Immature natural killer cell (primary cell): ENCODE results near the gene TRIM61. TPM values are rescaled to one million over a fixed set of nuclear protein-coding genes. Genes with fewer than 3 reads are reported as not detected.
"Not testable (repeated sequence)": the region's sequence is repeated elsewhere in the genome, so short reads cannot be mapped to it uniquely, and the experiment has no call there.

Source experiments
- DNase-seq, 3 donors: peaks; one replicate each; pipeline ENCODE4 v3.0.0; 2022; ENCODE audit warnings: mixed read lengths in 1 of 3
- H3K27ac Mint-ChIP-seq, 6 donors: one replicate each; pipeline ENCODE4 v1.8.0; 2020; ENCODE audit warnings: mixed read lengths in 6 of 6, mild to moderate bottlenecking in 5 of 6, inconsistent platforms in 4 of 6, moderate library complexity in 3 of 6
- H3K27me3 Mint-ChIP-seq, 3 donors: one replicate each; pipeline ENCODE4 v1.8.0; 2020 to 2021; ENCODE audit warnings: low read depth in 3 of 3, mild to moderate bottlenecking in 3 of 3, mixed read lengths in 3 of 3, moderate library complexity in 3 of 3, inconsistent platforms in 1 of 3
- H3K36me3 Mint-ChIP-seq, 3 donors: one replicate each; pipeline ENCODE4 v1.8.0; 2020; ENCODE audit warnings: mixed read lengths in 3 of 3, inconsistent platforms in 2 of 3, mild to moderate bottlenecking in 2 of 3
- H3K4me1 Mint-ChIP-seq, 2 donors: one replicate each; pipeline ENCODE4 v1.8.0; 2020; ENCODE audit warnings: inconsistent platforms in 2 of 2, mild to moderate bottlenecking in 2 of 2, mixed read lengths in 2 of 2, moderate library complexity in 1 of 2
- H3K4me3 Mint-ChIP-seq, 5 donors: one replicate each; pipeline ENCODE4 v1.8.0; 2020; ENCODE audit warnings: mild to moderate bottlenecking in 5 of 5, mixed read lengths in 5 of 5, inconsistent platforms in 3 of 5, moderate library complexity in 3 of 5
- H3K9me3 Mint-ChIP-seq, 6 donors: one replicate each; pipeline ENCODE4 v1.8.0; 2020; ENCODE audit warnings: mild to moderate bottlenecking in 6 of 6, mixed read lengths in 6 of 6, inconsistent platforms in 4 of 6, moderate library complexity in 3 of 6
- polyA plus RNA-seq, 3 donors: library from polyadenylated mRNA; unstranded; fragments of 300-500 nt; fragmentation: Illumina TruSeq; gene quantifications; one replicate each; pipeline ENCODE4 v1.2.3, GENCODE V29; 2021

The TRIM61 gene
- polyA plus RNA-seq, 3 donors from 2014 or later = 1.8 to 2.5 TPM; not detected in 1

DNA sequence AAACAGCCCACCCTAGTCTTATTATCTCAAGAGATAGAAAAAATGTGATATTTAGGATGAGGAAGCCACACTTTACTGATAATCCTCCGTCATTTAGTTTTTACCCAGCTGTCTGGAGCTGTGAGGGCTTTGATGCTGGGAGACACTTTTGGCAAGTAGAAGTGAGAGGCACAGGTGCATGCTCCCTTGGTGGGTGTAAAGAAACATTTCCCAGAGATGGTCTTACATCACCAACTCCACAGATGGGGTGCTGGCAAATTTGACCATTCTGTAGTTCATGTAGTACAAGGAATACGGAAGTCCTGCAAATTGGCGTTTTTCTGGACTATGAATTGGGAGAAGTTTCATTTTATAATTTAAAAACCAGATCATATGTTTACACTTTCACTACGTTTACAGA is 28.5 kb downstream of the TRIM61 start:
- Mint-ChIP-seq H3K4me1 (no peaks in the 10 kb centered on the region), H3K36me3 (no peaks in the 10 kb centered on the region), H3K27ac (no peak overlapping the region), H3K27me3 (peaks cover 7 to 13% (median 8%) of the 10 kb centered on the region in 3 donors), H3K9me3 (peaks cover 0 to 3% (median 1%) of the 10 kb centered on the region in 6 donors), H3K4me3 (no peak overlapping the region)
- DNase-seq = no peak

DNA sequence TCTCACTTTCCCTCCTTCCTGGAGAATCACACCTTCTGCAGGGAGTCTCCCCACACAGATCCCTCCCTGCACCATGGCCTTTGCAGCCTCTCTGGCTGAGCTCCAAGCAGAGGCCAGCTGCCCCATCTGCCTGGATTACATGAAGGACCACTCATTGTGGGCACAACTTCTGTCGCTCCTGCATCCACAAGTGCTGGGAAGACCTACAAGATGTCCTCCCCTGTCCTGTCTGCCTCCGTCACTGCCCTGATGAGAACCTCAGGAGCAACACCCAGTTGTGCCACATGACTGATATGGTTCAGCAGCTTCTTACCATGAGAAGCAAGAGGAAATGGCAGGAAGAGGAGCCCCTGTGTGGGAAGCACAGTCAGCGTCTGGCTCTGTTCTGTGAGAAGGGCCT is 29.5 kb downstream of the TRIM61 start:
- H3K27me3 Mint-ChIP-seq = peaks cover 7 to 13% (median 10%) of the 10 kb centered on the region in 3 donors
- not testable (repeated sequence) for H3K27ac Mint-ChIP-seq, H3K36me3 Mint-ChIP-seq, H3K4me1 Mint-ChIP-seq, H3K9me3 Mint-ChIP-seq, DNase-seq, H3K4me3 Mint-ChIP-seq

DNA sequence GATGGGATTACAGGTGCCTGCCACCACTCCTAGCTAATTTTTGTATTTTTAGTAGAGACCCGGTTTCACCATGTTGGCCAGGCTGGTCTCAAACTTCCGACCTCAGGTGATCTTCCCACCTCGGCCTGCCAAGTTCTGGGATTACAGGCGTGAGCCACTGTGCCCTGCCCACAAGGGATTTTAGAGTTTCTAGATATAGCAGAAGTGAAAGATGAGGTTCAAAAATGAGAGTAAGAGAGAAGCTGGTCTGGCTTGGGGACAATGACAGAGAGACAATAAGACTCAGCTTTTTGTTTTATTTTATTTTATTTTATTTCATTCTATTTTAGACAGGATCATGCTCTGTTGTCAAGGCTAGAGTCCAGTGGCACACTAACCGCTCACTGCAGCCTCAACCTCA is 30.6 kb downstream of the TRIM61 start:
- Mint-ChIP-seq H3K4me1 (no peaks in the 10 kb centered on the region), H3K4me3 (no peak overlapping the region), H3K9me3 (peaks cover 0 to 5% (median 0%) of the 10 kb centered on the region in 6 donors), H3K27me3 (peaks cover 7 to 12% (median 10%) of the 10 kb centered on the region in 3 donors), H3K27ac (no peak overlapping the region), H3K36me3 (no peaks in the 10 kb centered on the region)
- no peak for DNase-seq

DNA sequence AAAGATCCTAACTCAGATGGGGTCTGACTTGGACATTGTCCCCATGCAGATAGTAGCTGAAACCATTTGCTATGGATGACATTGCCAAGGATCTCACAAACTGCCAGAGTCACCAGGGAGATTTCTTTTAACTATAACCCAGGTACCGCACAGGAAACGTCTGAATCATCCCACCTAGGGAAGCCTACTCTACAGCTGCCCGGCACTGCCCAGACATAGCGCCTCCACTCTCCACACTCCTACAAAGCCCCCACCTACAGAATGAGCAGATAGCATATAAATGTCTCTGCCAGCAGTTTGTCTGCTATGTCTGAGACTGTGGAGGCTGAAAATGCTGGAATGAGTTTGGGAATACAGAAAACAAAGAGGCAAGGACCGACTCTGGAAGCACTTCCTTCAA is 32.3 kb downstream of the TRIM61 start:
- H3K4me1 Mint-ChIP-seq = no peaks in the 10 kb centered on the region
- H3K27me3 Mint-ChIP-seq = peaks cover 8 to 11% (median 10%) of the 10 kb centered on the region in 3 donors
- H3K36me3 Mint-ChIP-seq = no peaks in the 10 kb centered on the region
- H3K27ac Mint-ChIP-seq = no peak overlapping the region
- peaks cover 0 to 7% (median 0%) of the 10 kb centered on the region in 6 donors for H3K9me3 Mint-ChIP-seq
- H3K4me3 Mint-ChIP-seq = no peak overlapping the region
- DNase-seq = no peak

DNA sequence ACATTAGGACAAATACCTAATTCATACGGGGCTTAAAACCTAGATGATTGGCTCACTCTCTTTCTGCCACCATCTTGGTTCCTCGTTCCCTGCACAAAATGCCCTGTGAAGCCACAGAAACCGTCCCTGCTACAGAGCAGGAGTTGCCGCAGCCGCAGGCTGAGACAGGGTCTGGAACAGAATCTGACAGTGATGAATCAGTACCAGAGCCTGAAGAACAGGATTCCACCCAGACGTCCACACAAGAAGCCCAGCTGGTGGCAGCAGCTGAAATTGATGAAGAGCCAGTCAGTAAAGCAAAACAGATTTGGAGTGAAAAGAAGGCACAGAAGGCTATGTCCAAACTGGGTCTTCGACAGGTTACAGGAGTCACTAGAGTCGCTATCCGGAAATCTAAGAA is 34.3 kb downstream of the TRIM61 start:
- Mint-ChIP-seq H3K4me3 (no peak overlapping the region), H3K27ac (no peak overlapping the region), H3K27me3 (peaks cover 3 to 15% (median 10%) of the 10 kb centered on the region in 3 donors), H3K4me1 (no peaks in the 10 kb centered on the region), H3K36me3 (no peaks in the 10 kb centered on the region), H3K9me3 (peaks cover 0 to 5% (median 0%) of the 10 kb centered on the region in 6 donors)
- DNase-seq = no peak

DNA sequence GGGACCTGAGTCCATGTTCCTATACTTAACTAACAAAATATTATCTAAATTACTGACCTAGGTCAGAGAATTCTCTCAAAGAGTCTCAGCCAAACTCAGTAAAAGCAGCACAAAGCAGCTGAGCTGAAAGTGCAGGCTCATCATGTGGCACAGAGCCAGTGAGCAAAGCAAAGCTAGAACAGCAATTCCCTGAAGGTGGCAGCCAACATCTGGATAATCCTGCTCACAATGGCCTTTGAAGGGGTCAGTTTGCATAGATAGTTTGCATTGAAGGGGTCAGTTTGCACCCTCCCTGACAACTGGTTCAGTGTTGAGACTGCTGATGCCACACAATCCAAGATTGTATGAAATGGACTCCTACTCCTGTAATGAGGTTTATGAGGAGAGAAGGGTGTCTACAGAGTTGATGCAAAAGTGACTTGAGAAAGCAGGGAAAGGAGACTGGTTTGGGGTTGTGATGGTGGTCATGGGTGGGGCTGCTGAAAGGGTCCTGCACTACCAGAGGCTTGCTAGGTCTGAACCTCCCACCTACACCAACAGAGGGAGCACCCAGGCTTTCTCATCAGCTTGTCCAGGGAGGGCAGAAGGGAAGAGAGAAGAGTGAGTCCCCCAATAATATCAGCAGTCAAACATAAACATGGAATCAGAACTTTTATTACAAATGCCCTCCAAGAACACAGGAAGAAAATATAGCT is 39.7 kb downstream of the TRIM61 start:
- no peaks in the 10 kb centered on the region for H3K4me1 Mint-ChIP-seq
- no peaks in the 10 kb centered on the region for H3K36me3 Mint-ChIP-seq
- peaks cover 2 to 10% (median 4%) of the 10 kb centered on the region in 3 donors for H3K27me3 Mint-ChIP-seq
- no peak overlapping the region for H3K4me3 Mint-ChIP-seq
- H3K27ac Mint-ChIP-seq = no peak overlapping the region
- peaks cover 0 to 3% (median 0%) of the 10 kb centered on the region in 6 donors for H3K9me3 Mint-ChIP-seq
- DNase-seq = no peak

DNA sequence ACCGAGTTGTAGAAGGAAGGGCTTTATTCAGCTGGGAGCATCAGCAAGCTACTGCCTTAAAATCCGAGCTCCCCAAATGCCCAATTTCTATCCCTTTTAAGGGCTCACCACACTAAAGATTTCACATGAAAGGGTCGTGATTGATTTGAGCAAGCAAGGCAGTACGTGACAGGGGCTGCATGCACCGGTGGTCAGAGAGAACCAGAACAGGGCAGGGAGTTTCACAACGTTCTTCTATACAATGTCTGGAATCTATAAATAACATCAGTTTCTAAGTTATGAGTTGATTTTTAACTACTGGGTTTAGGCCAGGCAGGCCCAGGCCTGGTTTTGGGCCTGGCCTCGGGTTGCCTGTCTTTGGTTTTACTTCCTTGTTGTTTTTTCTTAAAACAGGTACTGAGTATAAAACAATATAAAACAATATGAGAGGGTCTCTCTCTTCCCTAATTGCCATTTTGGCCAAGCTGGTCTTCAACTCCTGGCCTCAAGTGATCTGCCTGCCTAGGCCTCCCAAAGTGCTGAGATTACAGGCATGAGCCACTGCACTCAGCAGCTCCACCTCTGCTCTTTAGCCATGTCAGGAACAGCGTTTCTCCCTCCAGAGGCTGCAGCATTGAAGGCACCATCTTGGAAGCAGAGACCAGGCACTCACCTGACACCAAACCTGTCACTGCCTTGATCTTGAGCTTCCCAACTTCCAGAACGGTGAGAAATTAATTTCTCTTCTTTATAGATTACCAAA is 41.4 kb downstream of the TRIM61 start:
- not testable (repeated sequence) for H3K4me3 Mint-ChIP-seq, H3K36me3 Mint-ChIP-seq, H3K27ac Mint-ChIP-seq, H3K9me3 Mint-ChIP-seq, H3K4me1 Mint-ChIP-seq, H3K27me3 Mint-ChIP-seq, DNase-seq

DNA sequence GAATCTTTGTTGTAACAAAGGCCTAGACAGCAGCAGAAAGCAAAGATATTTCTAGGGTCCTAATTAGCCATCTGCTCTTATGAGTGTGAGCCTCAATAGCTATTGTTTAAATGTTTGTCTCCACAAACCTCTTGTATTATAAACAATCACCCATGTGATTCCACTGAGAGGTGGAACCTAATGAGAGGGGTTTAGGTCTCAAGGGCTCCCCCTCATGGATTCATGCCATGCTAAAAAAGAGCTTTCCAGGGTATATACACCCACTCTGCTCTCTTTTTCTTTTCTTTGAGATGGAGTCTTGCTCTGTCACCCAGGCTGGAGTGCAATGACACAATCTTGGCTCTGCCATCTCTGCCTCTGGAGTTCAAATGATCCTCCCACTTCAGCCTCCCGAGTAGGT is 42.1 kb downstream of the TRIM61 start:
- H3K9me3 Mint-ChIP-seq = peaks cover 0 to 4% (median 0%) of the 10 kb centered on the region in 6 donors
- H3K27ac Mint-ChIP-seq = no peak overlapping the region
- no peaks in the 10 kb centered on the region for H3K36me3 Mint-ChIP-seq
- no peaks in the 10 kb centered on the region for H3K4me1 Mint-ChIP-seq
- no peak for DNase-seq
- peaks cover 0 to 6% (median 4%) of the 10 kb centered on the region in 3 donors for H3K27me3 Mint-ChIP-seq
- H3K4me3 Mint-ChIP-seq = no peak overlapping the region

DNA sequence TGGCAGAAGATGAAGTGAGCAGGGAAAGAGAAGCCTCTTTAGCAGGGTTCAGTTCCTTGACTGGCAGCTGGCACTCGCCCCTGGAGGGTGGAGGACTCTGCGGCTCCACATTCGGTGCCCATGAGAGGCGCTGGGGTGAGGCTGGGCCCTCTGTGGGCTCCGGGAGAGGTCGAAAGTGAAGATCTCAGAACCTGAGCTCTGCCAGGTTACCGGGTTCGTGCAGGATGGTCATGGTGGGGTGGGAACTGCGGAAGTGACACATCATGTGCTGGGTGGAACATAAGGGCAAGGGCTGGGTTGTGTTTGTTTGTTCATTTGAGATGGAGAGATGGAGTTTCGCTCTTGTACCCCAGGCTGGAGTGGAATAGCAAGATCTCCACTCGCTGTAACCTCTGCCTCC is 44.2 kb downstream of the TRIM61 start:
- H3K27ac Mint-ChIP-seq = no peak overlapping the region
- H3K4me3 Mint-ChIP-seq = no peak overlapping the region
- DNase-seq = no peak
- H3K27me3 Mint-ChIP-seq = peaks cover 0 to 4% (median 2%) of the 10 kb centered on the region in 3 donors
- peaks cover 0 to 2% (median 0%) of the 10 kb centered on the region in 6 donors for H3K9me3 Mint-ChIP-seq
- no peaks in the 10 kb centered on the region for H3K4me1 Mint-ChIP-seq
- H3K36me3 Mint-ChIP-seq = no peaks in the 10 kb centered on the region

DNA sequence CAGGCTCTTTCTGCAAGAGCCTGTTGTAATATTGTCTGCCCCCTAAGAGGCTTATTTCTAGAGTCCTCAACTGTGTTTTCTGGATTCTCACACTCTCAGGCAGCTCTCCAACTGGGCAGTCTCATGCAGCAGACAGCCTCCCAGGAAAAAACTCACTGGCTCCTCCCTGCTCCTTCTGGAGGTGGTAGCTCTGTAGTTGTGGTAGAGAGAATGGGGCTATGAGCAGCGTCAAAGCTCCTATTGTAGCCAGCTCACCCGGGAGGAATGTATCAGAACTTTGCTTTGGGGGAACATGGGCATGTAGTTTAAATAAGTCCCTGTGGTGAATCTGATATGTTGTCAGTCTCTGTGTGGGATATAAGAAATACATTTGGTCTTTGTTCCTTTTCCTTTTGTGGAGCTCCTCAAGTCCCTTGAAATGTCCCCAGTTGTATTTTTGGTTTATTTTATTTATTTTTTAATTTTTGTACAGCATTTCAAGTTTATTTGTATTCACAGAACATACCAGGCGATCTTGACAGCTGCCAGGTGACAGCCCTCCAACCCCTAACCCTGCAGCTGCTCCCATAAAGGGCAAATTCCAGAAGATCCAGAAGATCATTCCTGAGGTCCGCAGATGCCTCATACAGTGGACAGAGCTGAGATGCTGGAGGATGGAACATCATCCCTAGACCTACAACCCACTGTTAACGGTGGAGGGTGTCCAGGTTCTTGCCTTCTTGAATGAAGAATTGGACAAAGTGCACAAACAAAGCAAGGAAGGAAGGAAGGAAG is 45.7 kb downstream of the TRIM61 start:
- Mint-ChIP-seq H3K9me3 (peaks cover 0 to 5% (median 0%) of the 10 kb centered on the region in 6 donors), H3K27me3 (peaks cover 0 to 2% (median 0%) of the 10 kb centered on the region in 3 donors), H3K4me1 (no peaks in the 10 kb centered on the region), H3K4me3 (no peak overlapping the region), H3K27ac (no peak overlapping the region), H3K36me3 (no peaks in the 10 kb centered on the region)
- DNase-seq = no peak

DNA sequence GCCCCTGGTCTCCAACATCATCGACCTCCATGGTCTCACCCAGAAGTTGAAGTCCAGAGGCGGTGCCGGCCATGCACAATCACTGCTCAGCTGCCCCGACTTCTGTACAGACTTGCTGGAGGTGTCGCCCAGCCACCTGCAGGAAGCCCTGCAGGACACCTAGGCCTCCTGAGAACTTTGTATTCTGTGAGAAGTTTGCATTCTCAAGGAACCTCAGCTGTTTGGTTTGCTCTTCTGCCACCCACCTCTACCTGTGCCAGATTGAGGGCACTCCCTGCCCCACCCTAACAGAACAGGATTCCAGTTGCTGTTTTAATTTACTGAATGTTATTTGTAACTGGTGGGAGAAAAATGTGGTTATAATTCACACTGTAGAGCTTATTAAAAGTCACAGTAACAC is 46.8 kb downstream of the TRIM61 start:
- Mint-ChIP-seq H3K27me3 (no peaks in the 10 kb centered on the region), H3K9me3 (peaks cover 0 to 8% (median 0%) of the 10 kb centered on the region in 6 donors), H3K27ac (no peak overlapping the region), H3K36me3 (no peaks in the 10 kb centered on the region), H3K4me1 (no peaks in the 10 kb centered on the region), H3K4me3 (no peak overlapping the region)
- DNase-seq = no peak

DNA sequence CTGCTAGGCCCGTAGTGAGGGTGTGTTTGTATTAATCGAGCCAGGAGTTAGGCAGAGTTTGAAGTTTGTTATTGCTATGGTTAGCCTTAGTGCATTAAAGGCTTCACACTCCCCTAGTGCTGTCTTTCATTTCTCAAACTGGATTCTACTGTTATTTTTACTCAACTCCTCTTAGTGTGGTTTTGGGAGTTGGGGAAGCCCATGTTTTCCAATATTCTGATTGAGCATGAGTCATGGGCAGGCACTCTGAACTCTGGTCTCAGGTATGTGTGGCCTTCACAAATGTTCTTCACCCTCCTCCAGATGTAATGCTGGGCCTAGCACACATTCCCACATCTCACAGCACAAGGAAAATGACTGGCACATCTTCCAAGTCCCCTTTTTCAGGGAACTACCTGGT is 50.4 kb downstream of the TRIM61 start:
- not testable (repeated sequence) for DNase-seq, H3K4me1 Mint-ChIP-seq, H3K27me3 Mint-ChIP-seq, H3K27ac Mint-ChIP-seq, H3K36me3 Mint-ChIP-seq, H3K9me3 Mint-ChIP-seq, H3K4me3 Mint-ChIP-seq

DNA sequence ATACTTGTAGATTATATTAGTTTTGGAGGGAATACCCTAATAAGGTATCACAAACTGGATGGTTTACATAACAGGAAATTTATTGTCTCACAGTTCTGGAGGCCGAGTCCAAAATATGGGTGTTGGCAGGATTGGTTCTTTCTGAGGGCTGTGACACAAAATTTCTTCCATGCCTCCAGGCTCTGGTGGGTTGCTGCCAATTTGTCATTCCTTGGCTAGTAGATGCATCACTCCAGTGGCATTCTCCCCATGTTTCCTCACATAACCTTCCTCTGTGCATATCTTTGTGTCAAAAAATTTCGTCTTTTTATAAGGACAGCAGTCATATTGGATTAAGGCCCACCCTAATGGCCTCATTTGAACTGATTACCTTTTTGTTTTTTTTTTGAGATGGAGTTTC is 51.2 kb downstream of the TRIM61 start:
- Mint-ChIP-seq H3K9me3 (peaks cover 0 to 8% (median 0%) of the 10 kb centered on the region in 6 donors), H3K4me1 (no peaks in the 10 kb centered on the region), H3K36me3 (no peaks in the 10 kb centered on the region), H3K27ac (no peak overlapping the region), H3K4me3 (no peak overlapping the region), H3K27me3 (peaks cover 0 to 1% (median 0%) of the 10 kb centered on the region in 3 donors)
- DNase-seq = no peak

DNA sequence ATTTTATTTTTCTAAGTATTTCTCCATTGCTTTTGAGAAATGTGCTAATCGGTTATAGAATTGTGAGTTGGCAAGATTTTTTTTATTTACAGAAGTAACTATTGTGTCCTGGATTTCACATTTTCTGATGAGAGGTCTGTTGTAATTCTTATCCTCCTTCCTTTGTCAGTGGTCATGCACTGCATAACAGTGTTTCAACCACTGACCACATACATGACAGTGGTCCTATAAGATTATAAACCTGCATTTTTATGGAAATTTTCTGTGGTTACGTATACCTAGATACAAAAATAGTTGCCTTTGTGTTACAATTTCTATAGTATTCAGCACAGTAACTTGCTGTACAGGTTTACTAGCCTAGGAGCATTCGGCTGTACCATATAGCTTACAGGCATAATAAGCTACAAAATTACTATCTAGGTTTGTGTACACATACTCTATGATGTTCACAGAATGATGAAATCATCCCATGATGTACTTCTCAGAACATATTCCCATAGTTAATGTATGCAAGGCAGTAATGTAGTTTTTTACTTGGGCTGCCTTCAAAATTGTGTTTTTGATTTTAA is 52.7 kb downstream of the TRIM61 start:
- Mint-ChIP-seq H3K9me3 (peaks cover 0 to 9% (median 0%) of the 10 kb centered on the region in 6 donors), H3K36me3 (no peaks in the 10 kb centered on the region), H3K27ac (no peak overlapping the region), H3K4me3 (no peak overlapping the region), H3K4me1 (no peaks in the 10 kb centered on the region), H3K27me3 (peaks cover 0 to 5% (median 1%) of the 10 kb centered on the region in 3 donors)
- DNase-seq = no peak
